Bronchial smooth muscle cell (primary cell): ENCODE data around the gene GLCE. TPM values are rescaled to one million over a fixed set of nuclear protein-coding genes. Genes with fewer than 3 reads are reported as not detected.

ENCODE experiments used
- total RNA-seq: library from RNA; depleted of rRNA; stranded (reverse); fragments of >200 nt; gene quantifications from 2 replicates; pipeline ENCODE4 v1.2.1, GENCODE V29; 2014

GLCE gene
- total RNA-seq, result 21.8 and 32.0 TPM in 2 replicates

DNA sequence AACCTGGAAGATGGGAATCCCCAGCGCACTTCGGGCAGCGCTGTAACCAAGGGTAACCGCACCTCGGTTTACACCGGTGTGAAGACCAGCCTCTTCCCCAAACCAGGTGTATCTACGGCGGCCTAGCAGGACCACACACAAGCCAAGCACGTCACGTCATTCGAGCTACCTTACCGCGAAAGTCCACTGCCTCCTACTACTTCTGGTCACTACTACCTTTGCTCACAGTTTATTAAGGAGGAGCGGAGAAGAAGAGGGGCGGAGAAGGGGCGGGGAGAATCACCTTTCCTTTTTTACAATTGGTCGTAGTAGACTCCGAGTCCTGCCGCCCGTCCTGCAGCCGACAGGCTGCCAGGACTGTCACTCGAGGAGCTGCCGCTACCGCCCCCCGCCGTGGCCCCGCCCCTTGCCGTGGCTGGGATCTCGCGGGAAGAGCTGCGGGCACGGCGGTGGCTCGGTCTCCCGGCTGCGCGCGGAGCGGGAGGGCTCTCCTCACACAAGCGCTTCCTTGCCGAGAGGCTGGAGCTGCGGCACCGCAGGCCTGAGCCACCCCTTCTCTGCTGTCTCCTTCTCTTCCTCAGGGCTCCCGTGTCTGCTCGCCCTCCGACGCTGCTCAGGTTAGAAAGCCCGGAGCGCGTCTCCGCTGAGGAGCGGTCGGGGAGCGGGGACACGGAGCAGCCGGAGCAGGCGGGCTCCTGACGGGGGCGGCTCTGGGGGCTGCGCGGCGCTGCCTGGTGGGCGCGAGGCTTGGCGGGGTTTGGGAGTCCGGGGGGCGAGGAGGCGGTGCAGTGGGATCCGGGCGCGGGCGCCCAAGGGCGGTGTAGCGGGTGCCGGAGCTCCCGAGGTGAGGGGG is at the start of gene GLCE:
GLCE (plus strand) TSS at position 495 of the 853 bp plus-strand sequence. CDS start 95,172 bp downstream, outside the sequence.

DNA sequence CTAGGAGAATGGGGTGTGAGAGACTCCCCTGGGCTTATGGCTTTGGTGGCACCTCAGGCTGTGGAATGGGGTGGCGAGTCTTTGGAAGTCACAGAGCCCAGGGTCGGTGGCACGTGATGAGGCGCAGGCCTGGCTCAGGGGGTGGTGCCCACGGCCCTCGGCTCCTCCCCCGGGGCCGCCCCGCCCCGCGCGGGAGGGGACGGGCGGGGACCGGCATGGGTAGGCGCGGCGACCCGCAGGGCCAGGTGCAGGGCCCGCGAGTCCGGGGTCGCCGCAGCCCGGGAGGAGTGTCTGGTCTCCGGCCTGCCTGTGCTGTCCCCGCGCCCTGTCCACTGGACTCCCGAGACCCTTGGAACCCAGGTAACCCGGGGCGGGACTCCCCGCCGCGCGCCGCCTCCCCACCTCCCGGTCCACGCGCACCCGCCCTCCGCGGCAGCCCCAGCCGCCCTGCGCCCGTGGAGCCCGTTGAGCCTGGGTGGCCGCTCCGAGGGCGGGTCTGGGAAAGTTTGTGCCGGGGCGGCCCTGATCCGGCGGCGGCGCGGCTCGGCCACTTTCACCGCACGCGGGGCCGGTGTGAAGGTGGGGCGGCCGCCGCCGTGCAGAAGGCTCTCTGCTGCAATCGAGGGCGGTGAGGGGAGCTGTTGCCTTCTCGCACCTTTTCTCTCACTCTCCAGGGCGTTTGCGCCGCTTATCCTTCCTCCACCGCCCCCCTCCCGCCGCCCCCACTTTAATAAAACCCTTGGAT is 138.4 kb downstream of the GLCE start, which contains the start of gene PAQR5:
PAQR5 (plus strand) TSS at position 216 of the 745 bp plus-strand sequence. CDS start 61,169 bp downstream, outside the sequence.

Other genes starting within 250 kb of the GLCE start
- 6.8 and 14.3 TPM in 2 replicates for gene SPESP1, start 230.1 kb upstream of the GLCE start, total RNA-seq
- 0.63 and 1.8 TPM in 2 replicates for gene NOX5, start 145.9 kb upstream of the GLCE start, total RNA-seq
- gene PAQR5, start 138.3 kb downstream of the GLCE start, total RNA-seq, result 2.8 and 2.9 TPM in 2 replicates